GM21723 (cell line): ENCODE results near the gene CAB39L.
"Not testable (repeated sequence)": the region's sequence is repeated elsewhere in the genome, so short reads cannot be mapped to it uniquely, and the experiment has no call there.

Experiments used
- ATAC-seq: cut with Tn5 transposase; IDR thresholded peaks from one replicate; pipeline ENCODE4 v1.9.1; 2021; ENCODE audit warnings: mild to moderate bottlenecking, moderate library complexity; ENCODE audit not compliant: unreplicated experiment

Gene CAB39L

GRCh38 chr13:49294723-49295122 lies 149.1 kb downstream of the CAB39L start:
- not testable (repeated sequence) for ATAC-seq

DNA sequence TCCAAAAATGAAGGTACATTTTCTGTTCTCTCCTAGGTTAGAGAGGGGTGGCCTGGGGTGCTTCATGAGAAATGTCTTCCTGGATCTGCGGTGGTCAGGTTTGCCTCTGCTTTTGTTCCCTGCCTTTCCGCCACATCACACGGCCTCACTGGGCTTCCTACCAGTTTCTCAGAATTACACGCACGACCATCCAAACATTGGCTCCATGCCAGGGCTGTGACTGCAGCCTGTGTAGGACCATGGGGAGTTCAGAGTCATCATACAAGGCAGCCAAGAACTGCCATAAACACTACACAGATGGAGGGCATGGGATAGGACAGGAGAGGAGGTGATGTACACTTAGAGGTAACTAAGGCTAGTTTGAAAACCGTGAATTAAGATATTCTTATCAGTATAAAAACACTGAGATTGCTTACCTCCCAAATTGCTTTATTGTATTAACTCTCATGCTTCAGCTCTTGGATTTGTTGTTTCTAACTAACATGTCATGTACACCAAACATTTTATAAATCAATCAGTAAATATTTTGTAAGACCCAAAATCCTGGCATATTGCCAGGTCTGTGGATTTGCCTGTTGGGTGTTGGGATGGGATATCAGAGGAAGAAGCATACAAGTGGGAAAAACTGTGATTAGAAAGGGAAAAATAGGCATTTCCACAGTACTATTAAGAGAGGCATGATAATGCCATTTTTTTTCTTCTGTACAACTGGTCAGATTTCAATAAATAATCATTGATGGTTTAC lies 150.9 kb downstream of the CAB39L start:
- no peak for ATAC-seq

GRCh38 chr13:49288458-49288857 lies 155.4 kb downstream of the CAB39L start:
- no peak for ATAC-seq

DNA sequence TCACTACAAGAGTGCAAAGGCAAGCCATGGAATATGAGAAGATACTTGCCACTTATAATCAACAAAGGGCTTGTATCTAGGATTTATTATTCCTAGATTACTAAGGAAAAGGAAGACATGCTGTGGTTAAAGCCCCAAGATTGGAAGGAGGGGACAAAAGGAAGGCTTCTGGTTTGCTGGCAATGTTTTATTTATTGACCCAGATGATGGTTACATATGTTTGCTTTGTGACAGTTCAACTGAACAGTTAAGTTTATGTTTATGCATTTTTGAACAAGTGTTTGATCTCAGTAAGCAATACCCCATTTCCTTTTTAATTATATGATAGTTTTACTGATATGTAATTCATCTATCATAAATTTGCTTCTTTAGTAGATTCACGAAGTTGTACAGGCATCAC lies 155.9 kb downstream of the CAB39L start:
- no peak for ATAC-seq

DNA sequence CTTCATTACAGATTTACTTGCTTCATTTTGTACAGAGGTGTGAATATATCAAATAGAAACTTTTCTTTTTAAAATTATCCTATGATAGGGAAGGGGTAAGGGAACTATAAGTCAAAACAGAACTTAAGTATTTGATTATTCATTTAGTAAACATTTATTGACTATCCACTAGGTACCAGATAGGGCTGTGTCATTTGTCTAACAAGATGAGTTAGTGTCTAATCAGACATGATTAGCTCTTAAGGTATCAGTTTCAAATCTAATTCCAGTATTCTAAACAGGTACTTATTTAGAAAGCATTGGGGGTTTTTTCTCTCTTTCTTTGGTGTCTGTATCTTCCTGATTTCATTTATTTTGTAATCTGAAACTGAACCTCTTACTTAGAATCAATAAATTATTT lies 164.0 kb downstream of the CAB39L start:
- ATAC-seq: no peak

GRCh38 chr13:49279112-49279511 lies 164.8 kb downstream of the CAB39L start:
- ATAC-seq: no peak

DNA sequence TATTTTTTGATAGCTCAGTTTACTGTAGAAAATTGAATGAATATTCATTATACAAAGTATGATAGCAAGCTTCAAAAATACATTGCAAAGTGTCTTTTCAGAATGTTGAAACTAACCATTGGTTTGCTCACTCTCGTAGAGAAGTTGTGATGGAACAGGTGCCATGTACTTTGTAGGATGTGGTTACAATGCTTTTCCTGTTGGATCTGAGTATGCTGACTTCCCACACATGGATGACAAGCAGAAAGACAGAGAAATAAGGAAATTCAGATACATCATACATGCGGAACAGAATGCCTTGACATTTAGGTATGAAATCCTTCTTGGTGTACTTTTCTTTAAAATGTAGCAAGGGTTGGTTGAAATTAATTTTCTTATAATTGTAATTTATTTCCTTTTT lies 165.7 kb downstream of the CAB39L start:
- ATAC-seq: no peak

DNA sequence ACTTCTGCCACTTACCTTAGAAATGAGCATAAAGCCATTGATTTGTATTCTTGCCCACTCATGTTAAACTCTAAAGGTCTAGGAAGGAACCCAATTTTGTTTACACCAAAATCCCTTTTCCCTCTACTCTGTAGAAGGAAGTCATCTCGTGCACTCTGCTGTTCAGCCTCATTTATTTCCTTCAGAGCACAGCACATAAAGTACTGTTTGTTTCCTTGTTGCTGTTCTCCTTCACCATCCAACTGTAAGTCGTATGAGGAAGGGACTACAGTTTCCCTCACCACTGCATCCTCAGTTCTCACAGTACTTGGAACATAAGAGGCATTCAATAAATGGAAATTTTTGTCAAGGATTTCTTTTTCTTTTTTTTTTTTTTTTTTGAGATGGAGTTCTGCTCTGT lies 171.6 kb downstream of the CAB39L start:
- no peak for ATAC-seq

DNA sequence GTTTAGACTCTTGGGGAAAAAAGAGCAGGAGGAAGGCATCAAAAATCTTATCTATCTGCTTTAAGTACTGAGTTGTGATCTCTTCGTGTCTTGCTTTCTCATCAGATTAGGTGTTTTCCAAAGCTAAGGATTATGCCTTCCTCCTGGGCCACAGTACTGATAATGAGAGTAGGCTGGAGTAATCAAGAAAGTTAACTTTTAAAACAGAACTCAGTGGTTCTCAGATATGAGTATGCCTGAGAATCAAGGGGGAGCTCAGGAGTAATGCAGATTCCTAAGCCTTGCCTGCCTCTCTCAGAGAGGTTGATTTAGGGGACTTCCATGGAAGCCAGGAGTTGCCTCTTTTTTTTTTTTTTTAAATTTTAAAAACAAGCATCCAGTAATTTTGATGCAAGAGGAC lies 172.6 kb downstream of the CAB39L start:
- ATAC-seq: no peak

DNA sequence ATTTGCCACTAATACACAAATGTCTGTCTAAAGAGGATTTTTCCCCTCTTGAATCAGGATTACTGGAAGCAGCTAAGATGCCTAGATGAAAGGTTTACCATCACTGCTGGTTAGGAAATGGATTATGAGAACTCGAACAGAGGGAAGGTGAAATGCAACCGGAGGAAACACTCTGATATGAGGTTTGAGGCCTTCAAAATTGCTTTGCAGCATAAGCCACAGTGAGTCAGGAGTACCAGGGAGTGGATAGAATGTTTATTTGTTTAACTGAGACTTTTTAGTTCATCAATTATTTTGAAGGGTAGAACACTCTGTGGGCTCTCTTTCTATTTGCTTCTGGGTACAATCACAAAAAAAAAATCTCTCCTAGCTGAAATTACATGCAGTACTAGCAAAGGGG lies 178.0 kb downstream of the CAB39L start:
- ATAC-seq: no peak

GRCh38 chr13:49262634-49263033 lies 181.2 kb downstream of the CAB39L start:
- no peak for ATAC-seq

GRCh38 chr13:49259586-49259985 lies 184.3 kb downstream of the CAB39L start:
- ATAC-seq: no peak
